ENCODE results near the gene CDAN1.

Gene CDAN1

DNA sequence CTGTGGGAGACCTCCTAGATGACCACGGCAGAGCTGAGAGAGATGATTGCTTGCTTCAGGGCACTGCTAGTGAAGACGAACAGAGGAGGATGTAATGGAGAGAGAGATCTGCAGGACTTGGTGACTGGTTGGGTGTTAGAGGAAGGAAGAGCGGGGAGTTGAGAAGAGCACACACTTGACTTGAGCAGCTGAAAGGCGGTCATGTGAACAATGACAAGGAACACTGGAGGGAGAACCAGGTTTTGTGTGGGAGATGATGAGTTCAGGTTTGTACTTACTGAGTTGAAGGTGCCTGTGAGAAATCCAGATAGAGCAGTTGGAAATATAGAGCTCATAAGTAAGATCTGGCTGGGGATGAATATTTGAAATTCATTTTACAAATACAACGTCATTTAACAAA lies 40.3 kb downstream of the CDAN1 start:
- H3K27ac ChIP-seq (replicated peaks; ENCODE audit: low read length): no peak overlapping the region
- no peak overlapping the region for H2BK12ac ChIP-seq (ENCODE audit: low read length)
- peak overlapping the region; percentile 56 for H4K8ac ChIP-seq (ENCODE audit: low read depth, low read length)
- no peak overlapping the region for H3K9ac ChIP-seq (ENCODE audit: low read depth, low read length, poor library complexity)
- no peak overlapping the region for H3K23ac ChIP-seq (ENCODE audit: low read depth, low read length, poor library complexity)
- H3K18ac ChIP-seq (ENCODE audit: low read length): no peak overlapping the region
- no peak overlapping the region for H2BK15ac ChIP-seq (ENCODE audit: low read length)
- no peak overlapping the region for H4K91ac ChIP-seq (ENCODE audit: low read depth, low read length, poor library complexity)
- DNase-seq (ENCODE audit: low spot score): no peak
- H3K4me1 ChIP-seq (ENCODE audit: control insufficient read depth in 2 of 2, insufficient read depth in 1 of 2, low read depth in 1 of 2, low read length in 2 of 2): peaks cover 0 to 2% of the 10 kb centered on the region in 2 donors
- H3K36me3 ChIP-seq (replicated peaks in 1 of 2; ENCODE audit: control insufficient read depth in 2 of 2, insufficient read depth in 2 of 2, low read length in 2 of 2): peaks cover 13 to 92% of the 10 kb centered on the region in 2 donors
- no peaks in the 10 kb centered on the region for H3K27me3 ChIP-seq (ENCODE audit: control insufficient read depth in 3 of 3, insufficient read depth in 3 of 3, low read depth in 1 of 3, low read length in 3 of 3)
- no peak overlapping the region for H3K4me3 ChIP-seq (ENCODE audit: low read length in 2 of 2)
- H3K4me2 ChIP-seq (ENCODE audit: insufficient read depth, low read length, poor library complexity, severe bottlenecking): no peak overlapping the region
- H3K4ac ChIP-seq (ENCODE audit: low read length): no peak overlapping the region
- H3K79me1 ChIP-seq (ENCODE audit: low read depth, low read length): no peaks in the 10 kb centered on the region
- no peak overlapping the region for H2AK5ac ChIP-seq (ENCODE audit: low read depth, low read length)
- H3K14ac ChIP-seq (ENCODE audit: low read length): no peak overlapping the region
- H2BK120ac ChIP-seq (ENCODE audit: low read depth, low read length): no peak overlapping the region
- H2AFZ ChIP-seq (ENCODE audit: low read length): no peak overlapping the region
- H3K9me3 ChIP-seq (replicated peaks in 1 of 2; ENCODE audit: control insufficient read depth in 2 of 2, insufficient read depth in 1 of 2, low read depth in 1 of 2, low read length in 2 of 2): peaks cover 0 to 15% of the 10 kb centered on the region in 2 donors
- WGBS, 2 donors (ENCODE audit: extremely low coverage in 2 of 2, insufficient read length in 2 of 2, insufficient replicate concordance in 1 of 2): no CpG with 5 or more reads among the region's 5 CpGs
- no peak overlapping the region for H2BK5ac ChIP-seq (ENCODE audit: low read length)

DNA sequence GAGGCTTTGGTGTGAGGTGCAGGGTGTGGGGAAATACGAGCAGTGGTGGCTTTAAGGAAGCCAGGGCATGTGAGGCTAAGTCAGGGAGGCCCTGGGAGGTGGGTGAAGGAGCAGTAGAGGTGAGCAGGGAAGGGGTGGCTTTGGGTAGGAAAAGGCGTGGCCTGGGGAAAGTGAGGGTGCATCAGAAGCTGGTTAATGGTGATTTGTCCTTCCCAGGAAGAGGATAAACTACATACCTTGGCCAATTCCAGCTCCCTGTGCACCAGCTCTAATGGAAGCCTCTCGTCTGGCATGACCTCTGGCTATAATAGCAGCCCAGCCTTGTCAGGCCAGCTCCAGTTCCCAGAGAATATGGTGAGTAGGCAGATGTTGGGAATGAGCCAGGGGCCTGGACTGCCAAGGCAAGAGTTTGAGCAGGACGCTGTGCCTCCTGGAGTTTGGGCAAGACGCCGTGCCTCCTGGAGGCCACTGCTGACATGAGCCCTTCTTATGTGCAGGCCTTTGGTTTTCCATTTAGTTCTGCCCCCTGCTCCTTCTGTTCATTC lies 41.3 kb downstream of the CDAN1 start:
- WGBS, 2 donors (ENCODE audit: extremely low coverage in 2 of 2, insufficient read length in 2 of 2, insufficient replicate concordance in 1 of 2): no CpG with 5 or more reads among the region's 6 CpGs
- Histone ChIP-seq H3K14ac (ENCODE audit: low read length) (no peak overlapping the region), H2BK5ac (ENCODE audit: low read length) (no peak overlapping the region), H3K4me2 (ENCODE audit: insufficient read depth, low read length, poor library complexity, severe bottlenecking) (no peak overlapping the region), H3K9me3 (replicated peaks in 1 of 2; ENCODE audit: control insufficient read depth in 2 of 2, insufficient read depth in 1 of 2, low read depth in 1 of 2, low read length in 2 of 2) (peaks cover 0 to 9% of the 10 kb centered on the region in 2 donors), H3K9ac (ENCODE audit: low read depth, low read length, poor library complexity) (no peak overlapping the region), H2BK12ac (ENCODE audit: low read length) (no peak overlapping the region), H2BK15ac (ENCODE audit: low read length) (no peak overlapping the region), H2AFZ (ENCODE audit: low read length) (no peak overlapping the region), H3K27ac (replicated peaks; ENCODE audit: low read length) (no peak overlapping the region), H3K4me3 (ENCODE audit: low read length in 2 of 2) (no peak overlapping the region), H4K91ac (ENCODE audit: low read depth, low read length, poor library complexity) (no peak overlapping the region), H4K8ac (ENCODE audit: low read depth, low read length) (no peak overlapping the region), H3K36me3 (replicated peaks in 1 of 2; ENCODE audit: control insufficient read depth in 2 of 2, insufficient read depth in 2 of 2, low read length in 2 of 2) (peaks cover 14 to 96% of the 10 kb centered on the region in 2 donors), H2AK5ac (ENCODE audit: low read depth, low read length) (no peak overlapping the region), H3K4me1 (ENCODE audit: control insufficient read depth in 2 of 2, insufficient read depth in 1 of 2, low read depth in 1 of 2, low read length in 2 of 2) (peaks cover 0 to 2% of the 10 kb centered on the region in 2 donors), H3K18ac (ENCODE audit: low read length) (no peak overlapping the region), H3K79me1 (ENCODE audit: low read depth, low read length) (no peaks in the 10 kb centered on the region), H3K4ac (ENCODE audit: low read length) (no peak overlapping the region), H3K27me3 (ENCODE audit: control insufficient read depth in 3 of 3, insufficient read depth in 3 of 3, low read depth in 1 of 3, low read length in 3 of 3) (no peaks in the 10 kb centered on the region), H3K23ac (ENCODE audit: low read depth, low read length, poor library complexity) (no peak overlapping the region), H2BK120ac (ENCODE audit: low read depth, low read length) (no peak overlapping the region)
- no peak for DNase-seq (ENCODE audit: low spot score)

DNA sequence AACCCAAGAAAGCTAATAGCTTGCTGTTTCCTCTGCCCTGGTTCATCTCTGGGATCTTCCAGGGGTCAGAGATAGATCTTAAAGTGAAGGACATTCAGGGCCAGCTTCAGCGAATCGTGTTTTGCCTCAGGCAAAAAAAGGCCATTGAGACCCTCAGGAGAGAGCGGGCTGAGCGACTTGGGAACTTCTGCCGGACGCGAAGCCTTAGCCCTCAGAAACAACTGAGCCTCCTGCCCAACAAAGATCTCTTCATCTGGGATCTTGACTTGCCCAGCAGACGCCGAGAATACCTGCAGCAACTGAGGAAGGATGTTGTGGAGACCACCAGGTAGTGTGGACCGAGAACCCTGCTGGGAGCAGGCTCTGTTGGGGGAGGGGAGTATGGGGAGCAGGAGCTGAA lies 42.5 kb downstream of the CDAN1 start:
- no peak overlapping the region for H2BK12ac ChIP-seq (ENCODE audit: low read length)
- H3K14ac ChIP-seq (ENCODE audit: low read length): no peak overlapping the region
- no peak overlapping the region for H3K18ac ChIP-seq (ENCODE audit: low read length)
- H3K23ac ChIP-seq (ENCODE audit: low read depth, low read length, poor library complexity): no peak overlapping the region
- no peak for DNase-seq (ENCODE audit: low spot score)
- no peak overlapping the region for H3K4ac ChIP-seq (ENCODE audit: low read length)
- no peaks in the 10 kb centered on the region for H3K27me3 ChIP-seq (ENCODE audit: control insufficient read depth in 3 of 3, insufficient read depth in 3 of 3, low read depth in 1 of 3, low read length in 3 of 3)
- H3K4me1 ChIP-seq (ENCODE audit: control insufficient read depth in 2 of 2, insufficient read depth in 1 of 2, low read depth in 1 of 2, low read length in 2 of 2): peaks cover 0 to 2% of the 10 kb centered on the region in 2 donors
- no peak overlapping the region for H2BK15ac ChIP-seq (ENCODE audit: low read length)
- no peak overlapping the region for H4K8ac ChIP-seq (ENCODE audit: low read depth, low read length)
- no peaks in the 10 kb centered on the region for H3K9me3 ChIP-seq (replicated peaks in 1 of 2; ENCODE audit: control insufficient read depth in 2 of 2, insufficient read depth in 1 of 2, low read depth in 1 of 2, low read length in 2 of 2)
- H2AFZ ChIP-seq (ENCODE audit: low read length): no peak overlapping the region
- no peak overlapping the region for H3K4me3 ChIP-seq (ENCODE audit: low read length in 2 of 2)
- no peak overlapping the region for H3K9ac ChIP-seq (ENCODE audit: low read depth, low read length, poor library complexity)
- no peak overlapping the region for H3K27ac ChIP-seq (replicated peaks; ENCODE audit: low read length)
- no peak overlapping the region for H2BK5ac ChIP-seq (ENCODE audit: low read length)
- H2BK120ac ChIP-seq (ENCODE audit: low read depth, low read length): no peak overlapping the region
- H4K91ac ChIP-seq (ENCODE audit: low read depth, low read length, poor library complexity): no peak overlapping the region
- no peaks in the 10 kb centered on the region for H3K79me1 ChIP-seq (ENCODE audit: low read depth, low read length)
- peaks cover 16 to 98% of the 10 kb centered on the region in 2 donors for H3K36me3 ChIP-seq (replicated peaks in 1 of 2; ENCODE audit: control insufficient read depth in 2 of 2, insufficient read depth in 2 of 2, low read length in 2 of 2)
- H3K4me2 ChIP-seq (ENCODE audit: insufficient read depth, low read length, poor library complexity, severe bottlenecking): no peak overlapping the region
- no peak overlapping the region for H2AK5ac ChIP-seq (ENCODE audit: low read depth, low read length)
- WGBS, 2 donors (ENCODE audit: extremely low coverage in 2 of 2, insufficient read length in 2 of 2, insufficient replicate concordance in 1 of 2): no CpG with 5 or more reads among the region's 10 CpGs

DNA sequence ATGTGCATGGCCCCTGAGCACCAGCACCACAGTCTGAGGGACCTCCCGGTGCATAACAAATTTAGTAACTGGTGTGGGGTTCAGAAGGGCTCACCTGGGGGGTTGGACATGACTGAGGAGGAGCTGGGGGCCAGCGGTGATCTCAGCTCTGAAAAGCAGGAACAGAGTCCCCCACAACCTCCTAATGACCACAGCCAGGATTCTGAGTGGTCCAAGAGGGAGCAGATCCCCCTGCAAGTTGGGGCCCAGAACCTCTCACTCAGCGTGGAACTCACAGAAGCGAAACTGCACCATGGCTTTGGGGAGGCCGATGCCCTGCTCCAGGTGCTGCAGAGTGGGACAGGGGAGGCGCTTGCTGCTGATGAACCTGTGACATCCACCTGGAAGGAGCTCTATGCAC lies 43.0 kb downstream of the CDAN1 start:
- no CpG with 5 or more reads among the region's 6 CpGs for WGBS, 2 donors (ENCODE audit: extremely low coverage in 2 of 2, insufficient read length in 2 of 2, insufficient replicate concordance in 1 of 2)
- Histone ChIP-seq H3K4me3 (ENCODE audit: low read length in 2 of 2) (no peak overlapping the region), H3K27ac (replicated peaks; ENCODE audit: low read length) (no peak overlapping the region), H2BK5ac (ENCODE audit: low read length) (no peak overlapping the region), H2BK15ac (ENCODE audit: low read length) (no peak overlapping the region), H3K4ac (ENCODE audit: low read length) (no peak overlapping the region), H3K23ac (ENCODE audit: low read depth, low read length, poor library complexity) (no peak overlapping the region), H3K79me1 (ENCODE audit: low read depth, low read length) (no peaks in the 10 kb centered on the region), H2BK120ac (ENCODE audit: low read depth, low read length) (no peak overlapping the region), H3K27me3 (ENCODE audit: control insufficient read depth in 3 of 3, insufficient read depth in 3 of 3, low read depth in 1 of 3, low read length in 3 of 3) (no peaks in the 10 kb centered on the region), H3K4me1 (ENCODE audit: control insufficient read depth in 2 of 2, insufficient read depth in 1 of 2, low read depth in 1 of 2, low read length in 2 of 2) (peaks cover 0 to 2% of the 10 kb centered on the region in 2 donors), H2AFZ (ENCODE audit: low read length) (no peak overlapping the region), H2AK5ac (ENCODE audit: low read depth, low read length) (no peak overlapping the region), H3K36me3 (replicated peaks in 1 of 2; ENCODE audit: control insufficient read depth in 2 of 2, insufficient read depth in 2 of 2, low read length in 2 of 2) (peaks cover 18 to 100% of the 10 kb centered on the region in 2 donors), H3K18ac (ENCODE audit: low read length) (no peak overlapping the region), H4K91ac (ENCODE audit: low read depth, low read length, poor library complexity) (no peak overlapping the region), H3K14ac (ENCODE audit: low read length) (no peak overlapping the region), H2BK12ac (ENCODE audit: low read length) (no peak overlapping the region), H4K8ac (ENCODE audit: low read depth, low read length) (no peak overlapping the region), H3K4me2 (ENCODE audit: insufficient read depth, low read length, poor library complexity, severe bottlenecking) (no peak overlapping the region), H3K9ac (ENCODE audit: low read depth, low read length, poor library complexity) (no peak overlapping the region), H3K9me3 (replicated peaks in 1 of 2; ENCODE audit: control insufficient read depth in 2 of 2, insufficient read depth in 1 of 2, low read depth in 1 of 2, low read length in 2 of 2) (no peaks in the 10 kb centered on the region)
- DNase-seq (ENCODE audit: low spot score): no peak
